GM23338 (cell line): Measurements from ENCODE around the gene PSORS1C2. TPM values are rescaled to one million over a fixed set of nuclear protein-coding genes. Genes with fewer than 3 reads are reported as not detected.

Experiments
- CREB1 ChIP-seq: fragments of 250-450 bp; sonication (Bioruptor Pico); IDR thresholded peaks from 2 replicates; pipeline ENCODE4 v1.5.0; 2020; ENCODE audit warnings: low read depth, mild to moderate bottlenecking, moderate library complexity
- ETS1 ChIP-seq: IDR thresholded peaks from 2 replicates; pipeline ENCODE4 v1.6.1; 2016; ENCODE audit warnings: antibody characterized with exemption
- EZH2phosphoT487 ChIP-seq: fragments of 200-600 bp; sonication (generic); IDR thresholded peaks from one replicate; pipeline ENCODE4 v1.8.1; 2018; ENCODE audit warnings: antibody characterized with exemption; ENCODE audit not compliant: unreplicated experiment
- JUNB ChIP-seq: IDR thresholded peaks from one replicate; pipeline ENCODE4 v1.6.1; 2016; ENCODE audit warnings: antibody characterized with exemption; ENCODE audit not compliant: unreplicated experiment
- NANOG ChIP-seq: IDR thresholded peaks from 2 replicates; pipeline ENCODE4 v1.6.1; 2016; ENCODE audit warnings: antibody characterized with exemption, borderline replicate concordance
- ZNF114 ChIP-seq: fragments of 250-450 bp; sonication (Bioruptor Pico); IDR thresholded peaks from 2 replicates; pipeline ENCODE4 v1.5.0; 2020; ENCODE audit warnings: mild to moderate bottlenecking, moderate library complexity
- ZNF462 ChIP-seq: fragments of 250-450 bp; sonication (Bioruptor Pico); IDR thresholded peaks from 2 replicates; pipeline ENCODE4 v1.5.0; 2020; ENCODE audit warnings: mild to moderate bottlenecking, moderate library complexity
- polyA plus RNA-seq: library from polyadenylated mRNA; unstranded; fragments of >200 nt; fragmentation: Nextera tagmentation; extraction: Ambion mirVana; gene quantifications from 2 replicates; pipeline ENCODE4 v1.2.1, GENCODE V29; 2016
- total RNA-seq: library from RNA; depleted of rRNA; stranded (reverse); fragments of >200 nt; shearing (Covaris generic); gene quantifications from 2 replicates; pipeline ENCODE4 v1.2.3, GENCODE V29; 2014

Gene PSORS1C2
- total and polyA plus RNA-seq, 2 experiments from 2014 or later: 0.47 TPM; not detected in 1

GRCh38 chr6:31126396-31127175 is 12.3 kb downstream of the PSORS1C2 start (continued):
- no peak for TF ChIP-seq ZNF462 (CRISPR knock-in tag)
- TF ChIP-seq NANOG: no peak
- no peak for TF ChIP-seq ZNF114
- TF ChIP-seq EZH2phosphoT487: no peak
- no peak for TF ChIP-seq JUNB
- TF ChIP-seq CREB1: no peak
- TF ChIP-seq ETS1: no peak
